Heart left ventricle (tissue), 13 donors: ENCODE data around the gene GATAD2A.

Source experiments
- POLR2A ChIP-seq, 2 donors: fragments of 450-650 bp; IDR thresholded peaks; one replicate each; pipeline ENCODE4 v1.6.1; 2017; ENCODE audit warnings: antibody characterized with exemption in 2 of 2, mild to moderate bottlenecking in 2 of 2, moderate library complexity in 2 of 2
- TF ChIP-seq, protein P1 (sequence below), 12 donors: fragments of 200-600 bp; sonication (generic) in 4 of 12; IDR thresholded peaks; one replicate each; pipeline versions ENCODE4 v1.5.0 to v1.8.0; 2018 to 2022; ENCODE audit warnings: antibody characterized with exemption in 12 of 12, mild to moderate bottlenecking in 5 of 12
- donor health status: ischemic (EF 13 %, LVEDD 7.1; RV severe dilation, severe dysfunction).
- donor health status: DM: no; HTN: yes; CAD: no.
- donor health status: DM: no; HTN: no; CAD: no.
- donor health status: ischemic (EF 25% LVEDD 6.9; RV normal size, moderate dysfunction).
- donor health status: ischemic (EF 25% LVEDD 5.7; RV mildly dilated, moderate dysfunction).
- donor health status: ischemic (EF 35%, LVEDD 5.7; RV mildly dilated, moderate dysfunction).
- donor health status: nonischemic (EF 11% LVEDD 7.7; RV severe dilation, severe dysfunction).
- donor health status: DM: yes; HTN: yes; CAD: no.
- donor health status: PGD.
- donor health status: ischemic (EF 29% LVEDD 5.4; RV normal size, mild dysfunction).
- donor health status: nonischemic (EF 23%, LVEDD 6.1; RV moderate dilation, normal function).

DNA sequence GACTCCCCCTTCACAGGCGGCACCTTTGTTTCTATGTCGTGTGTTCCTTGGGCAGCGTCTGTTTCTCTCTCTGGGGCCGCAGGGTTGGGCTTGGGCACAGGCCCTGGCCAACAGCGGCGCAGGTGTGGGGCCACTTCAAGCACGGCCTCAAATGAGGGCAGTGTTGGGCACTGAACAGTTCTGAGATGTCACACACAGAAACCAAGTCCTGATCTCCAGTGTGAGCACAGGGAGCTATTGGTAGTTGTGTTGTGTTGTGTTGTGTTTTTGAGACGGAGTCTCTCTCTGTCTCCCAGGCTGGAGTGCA, 42.7 kb downstream of the GATAD2A start:
- TF ChIP-seq, protein P1, sequence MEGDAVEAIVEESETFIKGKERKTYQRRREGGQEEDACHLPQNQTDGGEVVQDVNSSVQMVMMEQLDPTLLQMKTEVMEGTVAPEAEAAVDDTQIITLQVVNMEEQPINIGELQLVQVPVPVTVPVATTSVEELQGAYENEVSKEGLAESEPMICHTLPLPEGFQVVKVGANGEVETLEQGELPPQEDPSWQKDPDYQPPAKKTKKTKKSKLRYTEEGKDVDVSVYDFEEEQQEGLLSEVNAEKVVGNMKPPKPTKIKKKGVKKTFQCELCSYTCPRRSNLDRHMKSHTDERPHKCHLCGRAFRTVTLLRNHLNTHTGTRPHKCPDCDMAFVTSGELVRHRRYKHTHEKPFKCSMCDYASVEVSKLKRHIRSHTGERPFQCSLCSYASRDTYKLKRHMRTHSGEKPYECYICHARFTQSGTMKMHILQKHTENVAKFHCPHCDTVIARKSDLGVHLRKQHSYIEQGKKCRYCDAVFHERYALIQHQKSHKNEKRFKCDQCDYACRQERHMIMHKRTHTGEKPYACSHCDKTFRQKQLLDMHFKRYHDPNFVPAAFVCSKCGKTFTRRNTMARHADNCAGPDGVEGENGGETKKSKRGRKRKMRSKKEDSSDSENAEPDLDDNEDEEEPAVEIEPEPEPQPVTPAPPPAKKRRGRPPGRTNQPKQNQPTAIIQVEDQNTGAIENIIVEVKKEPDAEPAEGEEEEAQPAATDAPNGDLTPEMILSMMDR (IDR thresholded peaks at IDR 0.05) = no peak
- no peak for TF ChIP-seq POLR2A (IDR thresholded peaks at IDR 0.05)
